HG03521 (cell line): ENCODE results near the gene SYT17.
A peak's percentile ranks its signal among the peaks of the same experiment; 100 is the strongest.
"Not testable (repeated sequence)": the region's sequence is repeated elsewhere in the genome, so short reads cannot be mapped to it uniquely, and the experiment has no call there.

Experiments used
- ATAC-seq: cut with Tn5 transposase; IDR thresholded peaks from one replicate; pipeline ENCODE4 v1.9.1; 2021; ENCODE audit warnings: mild to moderate bottlenecking, moderate library complexity; ENCODE audit not compliant: unreplicated experiment

The SYT17 gene

GRCh38 chr16:19173059-19173458 lies 5.0 kb downstream of the SYT17 start:
- ATAC-seq = no peak

- no peak for ATAC-seq
Measured at GRCh38 chr16:19173649-19174383, 5.8 kb downstream of the SYT17 start.

GRCh38 chr16:19174478-19174877 lies 6.4 kb downstream of the SYT17 start:
- ATAC-seq = no peak

- ATAC-seq = no peak
Measured at GRCh38 chr16:19175492-19176262, 7.6 kb downstream of the SYT17 start.

- no peak for ATAC-seq
Measured at GRCh38 chr16:19177111-19177739, 9.2 kb downstream of the SYT17 start.

GRCh38 chr16:19179546-19180490 lies 11.8 kb downstream of the SYT17 start:
- ATAC-seq = no peak

GRCh38 chr16:19180741-19181140 lies 12.7 kb downstream of the SYT17 start:
- no peak for ATAC-seq

GRCh38 chr16:19182481-19182880 lies 14.4 kb downstream of the SYT17 start:
- ATAC-seq = no peak

GRCh38 chr16:19183187-19183586 lies 15.1 kb downstream of the SYT17 start:
- no peak for ATAC-seq

- no peak for ATAC-seq
Measured at GRCh38 chr16:19184823-19185509, 16.9 kb downstream of the SYT17 start.

- no peak for ATAC-seq
Measured at GRCh38 chr16:19185510-19185851, 17.4 kb downstream of the SYT17 start.

- no peak for ATAC-seq
Measured at GRCh38 chr16:19186408-19186807, 18.4 kb downstream of the SYT17 start.

- ATAC-seq = not testable (repeated sequence)
Measured at GRCh38 chr16:19187961-19188360, 19.9 kb downstream of the SYT17 start.

GRCh38 chr16:19188406-19188805 lies 20.4 kb downstream of the SYT17 start:
- ATAC-seq = no peak

GRCh38 chr16:19192865-19193264 lies 24.8 kb downstream of the SYT17 start:
- ATAC-seq = no peak

- ATAC-seq = no peak
Measured at GRCh38 chr16:19196871-19197270, 28.8 kb downstream of the SYT17 start.

GRCh38 chr16:19203374-19203966 lies 35.4 kb downstream of the SYT17 start:
- no peak for ATAC-seq

- peak; percentile 59 for ATAC-seq
Measured at GRCh38 chr16:19210280-19210924, 42.4 kb downstream of the SYT17 start.

GRCh38 chr16:19210968-19211367 lies 42.9 kb downstream of the SYT17 start:
- ATAC-seq = peak; percentile 34
